Astrocyte (in vitro differentiated cells and primary cell): ENCODE data around the gene PRPS1L1. TPM values are rescaled to one million over a fixed set of nuclear protein-coding genes. Genes with fewer than 3 reads are reported as not detected.

Experiments
- DNase-seq: peaks from one replicate; pipeline ENCODE4 v3.0.0-alpha.2; 2010; ENCODE audit warnings: low read depth
- FAIRE-seq: peaks from 2 replicates; lab custom pipeline; 2011; peaks lifted over from hg19 to GRCh38; lab: Jason Lieb, UNC
- H2AFZ ChIP-seq: 2 replicates; pipeline ENCODE4 v1.6.0; 2012; ENCODE audit warnings: low read depth, low read length, inconsistent platforms
- H3K27ac ChIP-seq: 2 replicates; pipeline ENCODE4 v1.5.1; 2011; ENCODE audit warnings: low read depth, low read length, inconsistent platforms
- H3K27me3 ChIP-seq: 2 replicates; pipeline ENCODE4 v1.6.0; 2011; ENCODE audit warnings: low read length, inconsistent platforms; ENCODE audit not compliant: insufficient read depth
- H3K36me3 ChIP-seq: 2 replicates; pipeline ENCODE4 v1.5.1; 2011; ENCODE audit warnings: low read length, inconsistent platforms; ENCODE audit not compliant: insufficient read depth
- H3K4me1 ChIP-seq: 2 replicates; pipeline ENCODE4 v1.5.1; 2011; ENCODE audit warnings: low read length, inconsistent platforms; ENCODE audit not compliant: insufficient read depth
- H3K4me2 ChIP-seq: 2 replicates; pipeline ENCODE4 v1.6.0; 2012; ENCODE audit warnings: low read length, inconsistent platforms
- H3K4me3 ChIP-seq: 2 replicates; pipeline ENCODE4 v1.5.1; 2011; ENCODE audit warnings: low read depth, mild to moderate bottlenecking, low read length, inconsistent platforms; ENCODE audit not compliant: insufficient read depth
- H3K79me2 ChIP-seq: 2 replicates; pipeline ENCODE4 v1.6.0; 2012; ENCODE audit warnings: mild to moderate bottlenecking, low read length, inconsistent platforms; ENCODE audit not compliant: insufficient read depth
- H3K9ac ChIP-seq: 2 replicates; pipeline ENCODE4 v1.6.0; 2012; ENCODE audit warnings: mild to moderate bottlenecking, low read length, inconsistent platforms
- H3K9me3 ChIP-seq: 2 replicates; pipeline ENCODE4 v1.5.1; 2012; ENCODE audit warnings: low read depth, mild to moderate bottlenecking, low read length, inconsistent platforms; ENCODE audit not compliant: insufficient read depth
- H4K20me1 ChIP-seq: 2 replicates; pipeline ENCODE4 v1.6.0; 2012; ENCODE audit warnings: low read length, inconsistent platforms; ENCODE audit not compliant: insufficient read depth
- H3K27ac Mint-ChIP-seq: one replicate; pipeline ENCODE4 v1.8.0; 2021; ENCODE audit warnings: mild to moderate bottlenecking, mixed read lengths; ENCODE audit not compliant: unreplicated experiment
- H3K27me3 Mint-ChIP-seq: one replicate; pipeline ENCODE4 v1.8.0; 2021; ENCODE audit warnings: low read depth, mixed read lengths; ENCODE audit not compliant: unreplicated experiment
- H3K36me3 Mint-ChIP-seq: one replicate; pipeline ENCODE4 v1.8.0; 2021; ENCODE audit warnings: low read depth, mixed read lengths; ENCODE audit not compliant: unreplicated experiment
- H3K4me1 Mint-ChIP-seq: one replicate; pipeline ENCODE4 v1.8.0; 2021; ENCODE audit warnings: low read depth, mixed read lengths; ENCODE audit not compliant: unreplicated experiment
- H3K4me3 Mint-ChIP-seq: one replicate; pipeline ENCODE4 v1.8.0; 2021; ENCODE audit warnings: mild to moderate bottlenecking, moderate library complexity, mixed read lengths; ENCODE audit not compliant: unreplicated experiment
- H3K9me3 Mint-ChIP-seq: one replicate; pipeline ENCODE4 v1.8.0; 2021; ENCODE audit warnings: mild to moderate bottlenecking, mixed read lengths; ENCODE audit not compliant: unreplicated experiment
- EZH2 ChIP-seq: IDR thresholded peaks from 2 replicates; pipeline ENCODE4 v1.6.1; 2012; ENCODE audit warnings: mild to moderate bottlenecking, low read length, inconsistent platforms; ENCODE audit not compliant: insufficient read depth
- total RNA-seq: library from RNA; stranded (reverse); gene quantifications from 2 replicates; pipeline ENCODE4 v1.2.1, GENCODE V29; 2021
- TF ChIP-seq, protein P1 (sequence below): IDR thresholded peaks from 2 replicates; pipeline ENCODE4 v1.5.1; 2011; ENCODE audit warnings: low read depth, mild to moderate bottlenecking, inconsistent platforms, low read length, moderate library complexity; ENCODE audit not compliant: insufficient read depth

PRPS1L1 gene
- total RNA-seq, 1 donor from 2014 or later, result not detected

DNA sequence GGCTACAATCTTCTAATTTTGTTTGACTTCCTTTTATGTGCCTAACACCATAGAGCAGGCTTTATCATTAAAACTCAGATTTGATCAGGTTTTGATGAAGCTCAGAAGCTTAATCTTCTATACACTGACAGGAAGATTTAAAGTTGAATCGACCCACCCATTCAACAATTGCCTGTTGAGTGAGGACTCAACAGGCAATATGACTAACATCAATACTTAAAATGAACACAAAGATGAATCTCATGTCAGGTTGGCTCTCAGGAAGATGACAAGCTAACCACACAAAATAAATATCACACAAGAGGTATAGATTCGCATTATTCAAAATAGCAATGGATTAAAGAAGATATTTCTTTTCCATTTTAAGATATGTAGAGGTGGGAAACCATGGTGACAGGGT lies 50.7 kb downstream of the PRPS1L1 start:
- no peaks in the 10 kb centered on the region for H3K79me2 ChIP-seq
- no peak overlapping the region for H3K4me3 Mint-ChIP-seq
- no peaks in the 10 kb centered on the region for H3K27me3 Mint-ChIP-seq
- H3K27ac ChIP-seq, result no peak overlapping the region
- no peak overlapping the region for H3K4me2 ChIP-seq
- H3K36me3 Mint-ChIP-seq, result no peaks in the 10 kb centered on the region
- no peak overlapping the region for H3K9ac ChIP-seq
- FAIRE-seq (no peak), DNase-seq (no peak)
- no peaks in the 10 kb centered on the region for H3K4me1 ChIP-seq
- no peak for TF ChIP-seq EZH2
- TF ChIP-seq, protein P1, sequence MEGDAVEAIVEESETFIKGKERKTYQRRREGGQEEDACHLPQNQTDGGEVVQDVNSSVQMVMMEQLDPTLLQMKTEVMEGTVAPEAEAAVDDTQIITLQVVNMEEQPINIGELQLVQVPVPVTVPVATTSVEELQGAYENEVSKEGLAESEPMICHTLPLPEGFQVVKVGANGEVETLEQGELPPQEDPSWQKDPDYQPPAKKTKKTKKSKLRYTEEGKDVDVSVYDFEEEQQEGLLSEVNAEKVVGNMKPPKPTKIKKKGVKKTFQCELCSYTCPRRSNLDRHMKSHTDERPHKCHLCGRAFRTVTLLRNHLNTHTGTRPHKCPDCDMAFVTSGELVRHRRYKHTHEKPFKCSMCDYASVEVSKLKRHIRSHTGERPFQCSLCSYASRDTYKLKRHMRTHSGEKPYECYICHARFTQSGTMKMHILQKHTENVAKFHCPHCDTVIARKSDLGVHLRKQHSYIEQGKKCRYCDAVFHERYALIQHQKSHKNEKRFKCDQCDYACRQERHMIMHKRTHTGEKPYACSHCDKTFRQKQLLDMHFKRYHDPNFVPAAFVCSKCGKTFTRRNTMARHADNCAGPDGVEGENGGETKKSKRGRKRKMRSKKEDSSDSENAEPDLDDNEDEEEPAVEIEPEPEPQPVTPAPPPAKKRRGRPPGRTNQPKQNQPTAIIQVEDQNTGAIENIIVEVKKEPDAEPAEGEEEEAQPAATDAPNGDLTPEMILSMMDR, result no peak
- no peak overlapping the region for H3K27ac Mint-ChIP-seq
- H2AFZ ChIP-seq, result no peak overlapping the region
- no peaks in the 10 kb centered on the region for H3K27me3 ChIP-seq
- H3K4me3 ChIP-seq, result no peak overlapping the region
- no peaks in the 10 kb centered on the region for H3K9me3 Mint-ChIP-seq
- no peaks in the 10 kb centered on the region for H4K20me1 ChIP-seq
- H3K4me1 Mint-ChIP-seq, result no peaks in the 10 kb centered on the region
- no peaks in the 10 kb centered on the region for H3K36me3 ChIP-seq
- no peaks in the 10 kb centered on the region for H3K9me3 ChIP-seq

Other genes starting within 250 kb of the PRPS1L1 start
- 32.9 and 39.7 TPM in 2 replicates for gene SNX13, start 87.4 kb downstream of the PRPS1L1 start, total RNA-seq